K562 (cell line): Measurements from ENCODE around the gene TCL1B. TPM values are rescaled to one million over a fixed set of nuclear protein-coding genes. Genes with fewer than 3 reads are reported as not detected.

Source experiments
- ATAC-seq: fragments of 200-7000 bp; cut with Tn5 transposase; 3 replicates; pipeline ENCODE4 v1.9.1; 2020; ENCODE audit warnings: moderate library complexity
- BruUV-seq: library from RNA; stranded (reverse); fragments of 400-500 nt; replicated peaks from 2 replicates; lab custom pipeline; 2021; lab: Mats Ljungman, UMichigan
- CTCF ChIA-PET: fragments of 300-600 bp; formaldehyde crosslinking; extraction: SDS; loops from one replicate; lab custom pipeline; 2021; ENCODE audit warnings: low intra/inter-chr PET ratio; lab: Yijun Ruan, JAX
- POLR2A ChIA-PET: fragments of 300-600, 350-650 bp; sonication (Branson Sonifier 250); formaldehyde crosslinking; extraction: SDS; loops from one replicate; lab custom pipeline; 2021; ENCODE audit warnings: antibody characterized with exemption, inconsistent platforms; lab: Yijun Ruan, JAX
- DNase-seq, 4 experiments: peaks; one replicate each; pipeline versions ENCODE4 v3.0.0 to v3.0.0-alpha.2; 2011 to 2018; ENCODE audit warnings: low spot score in 3 of 4, mixed read lengths in 3 of 4; ENCODE audit errors: extremely low read depth in 1 of 4
- FAIRE-seq: peaks from 2 replicates; lab custom pipeline; 2011; peaks lifted over from hg19 to GRCh38; lab: Jason Lieb, UNC
- H2AFZ ChIP-seq: 2 replicates; pipeline ENCODE4 v1.6.0; 2011; ENCODE audit warnings: low read depth, low read length, control low read depth, inconsistent platforms
- H3K27ac ChIP-seq: fragments of 200-600 bp; 3 replicates; pipeline ENCODE4 v1.8.0; 2011; ENCODE audit warnings: low read depth, mild to moderate bottlenecking, control low read depth, inconsistent platforms, low read length, moderate library complexity, mixed read lengths; ENCODE audit errors: extremely low read depth
- H3K27me3 ChIP-seq, 2 experiments: fragments of 300-600 bp in 1 of 2; 2 replicates in 1 of 2; 3 replicates in 1 of 2; pipeline versions ENCODE4 v1.6.0 to v1.8.0; 2011; ENCODE audit warnings: inconsistent platforms in 2 of 2, low read length in 2 of 2, mild to moderate bottlenecking in 1 of 2, mixed read lengths in 1 of 2, moderate library complexity in 1 of 2; ENCODE audit not compliant: control insufficient read depth in 2 of 2, insufficient read depth in 2 of 2
- H3K36me3 ChIP-seq: fragments of 300-600 bp; 3 replicates; pipeline ENCODE4 v1.8.0; 2011; ENCODE audit warnings: mild to moderate bottlenecking, low read length, inconsistent platforms; ENCODE audit not compliant: control insufficient read depth, insufficient read depth
- H3K4me1 ChIP-seq, 2 experiments: fragments of 200-600 bp in 1 of 2; replicated peaks in 1 of 2; 2 replicates in 1 of 2; 3 replicates in 1 of 2; pipeline versions ENCODE4 v1.5.1 to v1.8.0; 2011; ENCODE audit warnings: inconsistent platforms in 2 of 2, low read length in 2 of 2, mild to moderate bottlenecking in 1 of 2, mixed read lengths in 1 of 2, moderate library complexity in 1 of 2; ENCODE audit not compliant: control insufficient read depth in 2 of 2, insufficient read depth in 2 of 2
- H3K4me2 ChIP-seq: 2 replicates; pipeline ENCODE4 v1.6.1; 2011; ENCODE audit warnings: low read length, control low read depth, inconsistent platforms, mixed read lengths; ENCODE audit not compliant: insufficient read depth
- H3K4me3 ChIP-seq: fragments of 200-600 bp; sonication (generic), shearing (Covaris generic); 2 replicates; pipeline ENCODE4 v1.5.1; 2016; ENCODE audit warnings: control low read depth, inconsistent platforms
- H3K79me2 ChIP-seq: fragments of 200-600 bp; 3 replicates; pipeline ENCODE4 v1.8.0; 2011; ENCODE audit warnings: low read length, inconsistent platforms; ENCODE audit not compliant: control insufficient read depth, insufficient read depth
- H3K9ac ChIP-seq, 2 experiments: 2 replicates each; pipeline versions ENCODE4 v1.6.0 to v1.6.1; 2011; ENCODE audit warnings: low read depth in 2 of 2, low read length in 2 of 2, control low read depth in 1 of 2, inconsistent platforms in 1 of 2, mild to moderate bottlenecking in 1 of 2, mixed read lengths in 1 of 2; ENCODE audit not compliant: insufficient read depth in 1 of 2
- H3K9me1 ChIP-seq: one replicate; pipeline ENCODE4 v1.6.0; 2011; ENCODE audit warnings: inconsistent platforms, mild to moderate bottlenecking, low read length, moderate library complexity; ENCODE audit not compliant: control insufficient read depth, insufficient read depth
- H3K9me3 ChIP-seq: replicated peaks from 2 replicates; pipeline ENCODE4 v1.5.1; 2011; ENCODE audit warnings: low read depth, low read length, inconsistent platforms; ENCODE audit not compliant: control insufficient read depth, insufficient read depth
- H4K20me1 ChIP-seq: replicated peaks from 2 replicates; pipeline ENCODE4 v1.6.1; 2011; ENCODE audit warnings: low read length, inconsistent platforms, mixed read lengths; ENCODE audit not compliant: control insufficient read depth, insufficient read depth
- NRF1 ChIP-seq, 2 experiments: fragments of 450-650 bp; IDR thresholded peaks in 1 of 2; conservative IDR thresholded peaks in 1 of 2; 2 replicates each; pipeline ENCODE4 v1.6.1; 2014; ENCODE audit warnings: mild to moderate bottlenecking in 2 of 2
- RAD51 ChIP-seq: fragments of 450-650 bp; IDR thresholded peaks from 2 replicates; pipeline ENCODE4 v1.7.1; 2016; ENCODE audit warnings: low read depth, mild to moderate bottlenecking, borderline replicate concordance
- WGBS: fragments of 100-300 bp; shearing (Covaris generic); methylation state at CpG from one replicate; pipeline ENCODE4 v1.1.6; 2016; ENCODE audit warnings: low coverage, mixed read lengths; ENCODE audit not compliant: insufficient coverage; ENCODE audit errors: missing lambda C conversion rate; 5-methylcytosine and 5-hydroxymethylcytosine counted together
- in situ Hi-C: fragments of 300-500 bp; cut with MboI; formaldehyde crosslinking; loops from 4 replicates; pipeline ENCODE4 v1.15.0; 2018; ENCODE audit warnings: inconsistent platforms, mixed read lengths
- intact Hi-C: fragments of 100-400 bp; cut with micrococcal nuclease; formaldehyde crosslinking; loops from 2 replicates; pipeline ENCODE4 v1.14.2; 2022
- polyA plus RNA-seq, 8 experiments: library from polyadenylated mRNA; depleted of rRNA in 4 of 8; stranded (reverse) in 5 of 8; unstranded in 3 of 8; fragments of >200 nt; fragmentation: Nextera tagmentation in 2 of 8; fragmentation: Illumina TruSeq in 1 of 8; extraction: Ambion mirVana in 2 of 8; extraction: Trizol in 1 of 8; gene quantifications; 2 replicates each; pipeline versions ENCODE4 v1.2.1 to v1.2.3, GENCODE V29; 2011 to 2014; ENCODE audit warnings: inconsistent platforms in 1 of 8, missing spikeins in 1 of 8
- total RNA-seq, 7 experiments: library from RNA; depleted of rRNA in 6 of 7; stranded (reverse); fragments of >200 nt in 6 of 7; fragmentation: Illumina TruSeq in 2 of 7; extraction: Trizol in 2 of 7; gene quantifications; 2 replicates each; pipeline versions ENCODE4 v1.2.1 to v1.2.3, GENCODE V29; 2011 to 2021; ENCODE audit warnings: low replicate concordance in 1 of 7
- TF ChIP-seq, protein P1 (sequence below): fragments of 450-650 bp; IDR thresholded peaks from 2 replicates; pipeline ENCODE4 v1.6.1; 2016; ENCODE audit warnings: antibody characterized with exemption

Gene TCL1B
- total and polyA plus RNA-seq, 9 of the 15 experiments (the other 6 are each of a cell fraction or from before 2014, with no cell fraction given): not detected

DNA sequence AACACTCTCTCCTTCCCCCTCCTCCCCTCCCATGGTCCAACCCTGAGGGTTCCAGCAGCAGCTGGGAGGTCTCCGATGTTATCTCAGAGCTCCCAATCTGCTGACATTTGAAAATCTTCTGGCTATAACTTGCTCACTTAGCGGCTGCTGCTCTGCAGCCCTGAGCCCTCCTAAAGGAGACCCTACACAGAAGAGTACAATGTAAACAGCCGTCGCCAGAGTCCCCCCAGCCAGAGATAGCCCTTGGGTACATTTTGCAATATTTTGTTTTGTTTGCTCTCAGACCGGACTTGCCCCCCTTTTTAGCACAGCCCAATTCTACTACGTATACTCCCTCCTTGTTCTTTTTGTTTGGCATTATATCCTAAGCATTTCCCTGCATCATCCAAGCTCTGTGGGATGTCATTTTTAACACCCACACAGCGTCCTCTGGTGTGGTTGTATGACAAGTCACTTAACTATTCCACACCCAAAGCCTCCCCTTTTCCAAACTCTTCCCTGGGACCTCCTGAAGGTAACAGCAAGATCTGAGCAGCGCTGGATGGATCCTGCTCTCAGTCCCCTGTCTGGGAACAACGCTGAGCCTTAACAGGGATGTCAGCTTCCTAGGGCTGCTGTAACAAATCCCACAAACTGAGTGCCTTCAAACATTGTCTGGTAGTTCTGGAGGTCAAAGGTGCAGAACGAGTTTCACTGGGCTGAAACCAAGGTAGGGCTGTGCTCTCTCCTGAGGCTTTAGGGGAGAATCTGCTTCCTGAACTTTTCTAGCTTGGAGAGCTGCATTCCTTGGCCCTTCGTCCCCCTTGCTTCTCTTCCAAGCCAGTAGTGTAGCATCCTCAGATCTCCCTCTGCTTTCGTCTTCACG lies 25.3 kb upstream of the TCL1B start:
- FAIRE-seq (no peak), ATAC-seq (no peak), DNase-seq (no peak)
- H3K9me1 ChIP-seq: no peaks in the 10 kb centered on the region
- peaks cover 0 to 10% of the 10 kb centered on the region in 2 experiments; a peak in 2 of 5 replicates for H3K27me3 ChIP-seq
- H3K36me3 ChIP-seq: no peaks in the 10 kb centered on the region
- no peaks in the 10 kb centered on the region for H3K4me1 ChIP-seq
- no peaks in the 10 kb centered on the region for H3K9me3 ChIP-seq
- no peak overlapping the region for H3K9ac ChIP-seq
- TF ChIP-seq NRF1 (conservative IDR thresholded peaks at IDR 0.05 in 1 of 2, IDR thresholded peaks at IDR 0.05 in 1 of 2): no peak
- TF ChIP-seq RAD51: no peak
- TF ChIP-seq, protein P1, sequence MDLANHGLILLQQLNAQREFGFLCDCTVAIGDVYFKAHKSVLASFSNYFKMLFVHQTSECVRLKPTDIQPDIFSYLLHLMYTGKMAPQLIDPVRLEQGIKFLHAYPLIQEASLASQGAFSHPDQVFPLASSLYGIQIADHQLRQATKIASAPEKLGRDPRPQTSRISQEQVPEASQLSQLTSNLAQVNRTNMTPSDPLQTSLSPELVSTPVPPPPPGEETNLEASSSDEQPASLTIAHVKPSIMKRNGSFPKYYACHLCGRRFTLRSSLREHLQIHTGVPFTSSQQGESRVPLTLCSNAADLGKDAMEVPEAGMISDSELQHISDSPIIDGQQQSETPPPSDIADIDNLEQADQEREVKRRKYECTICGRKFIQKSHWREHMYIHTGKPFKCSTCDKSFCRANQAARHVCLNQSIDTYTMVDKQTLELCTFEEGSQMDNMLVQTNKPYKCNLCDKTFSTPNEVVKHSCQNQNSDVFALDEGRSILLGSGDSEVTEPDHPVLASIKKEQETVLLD: no peak
- H2AFZ ChIP-seq: no peak overlapping the region
- ChIA-PET POLR2A (no interaction called here), CTCF (no interaction called here)
- H3K4me2 ChIP-seq: no peak overlapping the region
- H3K79me2 ChIP-seq: no peaks in the 10 kb centered on the region
- 1% methylated on average over 12 of the region's 13 CpGs for WGBS
- no peak overlapping the region for H3K27ac ChIP-seq
- in situ Hi-C loops: no loop called here
- H3K4me3 ChIP-seq: no peak overlapping the region
- intact Hi-C loops: no loop called here
- BruUV-seq: no TSS peak
- no peaks in the 10 kb centered on the region; the same call in 1 of the 2 replicates for H4K20me1 ChIP-seq
